Measurements from ENCODE around the gene SLC25A45. TPM values are rescaled to one million over a fixed set of nuclear protein-coding genes. Genes with fewer than 3 reads are reported as not detected.

Gene SLC25A45
- total RNA-seq, 3 donors from 2014 or later (not counting 1 experiment from before 2014, with no cell fraction given): 50.9 to 61.1 (median 61.0) TPM

- peak overlapping the region; percentile 96 for H3K27ac ChIP-seq (ENCODE audit: low read length)
- no peaks in the 10 kb centered on the region for H3K9me3 ChIP-seq (ENCODE audit: control insufficient read depth, insufficient read depth, low read length)
- peak overlapping the region; percentile 72 for H3K4me3 Mint-ChIP-seq
- intact Hi-C loops (cut with micrococcal nuclease): loop anchor here (2.0 kb wide), 1 partner anchor 46 kb away; no protein-coding TSS in a partner anchor
- TF ChIP-seq CTCF (IDR thresholded peaks at IDR 0.05): no peak
- ATAC-seq: peak in 1 of 3 donors; percentile 7
- peaks cover 52 to 75% of the 10 kb centered on the region in 2 donors for H3K4me1 Mint-ChIP-seq
- peaks cover 86% of the 10 kb centered on the region for H3K4me1 ChIP-seq (ENCODE audit: control insufficient read depth, insufficient read depth, low read length)
- H3K27me3 ChIP-seq (ENCODE audit: control insufficient read depth, insufficient read depth, low read length): no peaks in the 10 kb centered on the region
- H3K36me3 Mint-ChIP-seq: no peaks in the 10 kb centered on the region
- 64% methylated on average over 8 of the region's 8 CpGs for WGBS (ENCODE audit: insufficient coverage)
- no peaks in the 10 kb centered on the region for H3K27me3 Mint-ChIP-seq (ENCODE audit: low read depth in 2 of 2)
- peak overlapping the region; percentile 99 for H3K27ac Mint-ChIP-seq
- H3K9me3 Mint-ChIP-seq: no peaks in the 10 kb centered on the region
- H3K4me3 ChIP-seq (ENCODE audit: low read length): no peak overlapping the region
- DNase-seq: peak; percentile 37 to 68
- peaks cover 5% of the 10 kb centered on the region for H3K36me3 ChIP-seq (ENCODE audit: control insufficient read depth, insufficient read depth, low read length)
Measured at GRCh38 chr11:65384301-65384889, 1.9 kb upstream of the SLC25A45 start.

GRCh38 chr11:65383778-65384177, 1.3 kb upstream of the SLC25A45 start:
- DNase-seq (no peak), ATAC-seq (no peak)
- H3K27me3 ChIP-seq (ENCODE audit: control insufficient read depth, insufficient read depth, low read length): no peaks in the 10 kb centered on the region
- WGBS (ENCODE audit: insufficient coverage): 96% methylated on average over 5 of the region's 6 CpGs
- no peak overlapping the region for H3K4me3 ChIP-seq (ENCODE audit: low read length)
- no peak for TF ChIP-seq CTCF (IDR thresholded peaks at IDR 0.05)
- no peaks in the 10 kb centered on the region for H3K27me3 Mint-ChIP-seq (ENCODE audit: low read depth in 2 of 2)
- H3K9me3 Mint-ChIP-seq: no peaks in the 10 kb centered on the region
- peak overlapping the region; percentile 96 for H3K27ac ChIP-seq (ENCODE audit: low read length)
- H3K36me3 Mint-ChIP-seq: no peaks in the 10 kb centered on the region
- peaks cover 46 to 69% of the 10 kb centered on the region in 2 donors for H3K4me1 Mint-ChIP-seq
- peaks cover 4% of the 10 kb centered on the region for H3K36me3 ChIP-seq (ENCODE audit: control insufficient read depth, insufficient read depth, low read length)
- H3K9me3 ChIP-seq (ENCODE audit: control insufficient read depth, insufficient read depth, low read length): no peaks in the 10 kb centered on the region
- intact Hi-C loops (cut with micrococcal nuclease): loop anchor here (2.0 kb wide), 1 partner anchor 47 kb away; no protein-coding TSS in a partner anchor
- H3K4me1 ChIP-seq (ENCODE audit: control insufficient read depth, insufficient read depth, low read length): peaks cover 83% of the 10 kb centered on the region
- peak overlapping the region; percentile 72 for H3K4me3 Mint-ChIP-seq
- peak overlapping the region; percentile 99 for H3K27ac Mint-ChIP-seq

GRCh38 chr11:65382804-65383368, 440 bp upstream of the SLC25A45 start:
- Mint-ChIP-seq H3K27ac (peak overlapping the region; percentile 99), H3K36me3 (no peaks in the 10 kb centered on the region), H3K27me3 (ENCODE audit: low read depth in 2 of 2) (no peaks in the 10 kb centered on the region), H3K9me3 (no peaks in the 10 kb centered on the region), H3K4me3 (peak overlapping the region; percentile 89), H3K4me1 (peaks cover 39 to 60% of the 10 kb centered on the region in 2 donors)
- WGBS (ENCODE audit: insufficient coverage): 21% methylated on average over 12 of the region's 12 CpGs
- Histone ChIP-seq H3K27me3 (ENCODE audit: control insufficient read depth, insufficient read depth, low read length) (no peaks in the 10 kb centered on the region), H3K4me3 (ENCODE audit: low read length) (peak overlapping the region; percentile 51), H3K9me3 (ENCODE audit: control insufficient read depth, insufficient read depth, low read length) (no peaks in the 10 kb centered on the region), H3K36me3 (ENCODE audit: control insufficient read depth, insufficient read depth, low read length) (no peaks in the 10 kb centered on the region), H3K4me1 (ENCODE audit: control insufficient read depth, insufficient read depth, low read length) (peaks cover 82% of the 10 kb centered on the region), H3K27ac (ENCODE audit: low read length) (peak overlapping the region; percentile 92)
- no peak for TF ChIP-seq CTCF (IDR thresholded peaks at IDR 0.05)
- ATAC-seq (no peak), DNase-seq (no peak)
- intact Hi-C loops (cut with micrococcal nuclease): loop anchor here (1.0 kb wide), 4 partner anchors 33 to 127 kb away; no protein-coding TSS in a partner anchor
